ENCODE results near the gene CLCN4.

Gene CLCN4

GRCh38 chrX:10165580-10166247 is 8.9 kb downstream of the CLCN4 start:
- DNase-seq (ENCODE audit: insufficient read length, low spot score) (no peak), FAIRE-seq (no peak)

- DNase-seq (ENCODE audit: insufficient read length, low spot score) = no peak
- no peak for FAIRE-seq
Observed at GRCh38 chrX:10166248-10166716, 9.5 kb downstream of the CLCN4 start.

- FAIRE-seq = no peak
- DNase-seq (ENCODE audit: insufficient read length, low spot score) = no peak
Observed at GRCh38 chrX:10166731-10167151, 10.0 kb downstream of the CLCN4 start.

GRCh38 chrX:10167573-10167972 is 10.8 kb downstream of the CLCN4 start:
- no peak for FAIRE-seq
- DNase-seq (ENCODE audit: insufficient read length, low spot score) = no peak

GRCh38 chrX:10168226-10168625 is 11.5 kb downstream of the CLCN4 start:
- FAIRE-seq = no peak
- no peak for DNase-seq (ENCODE audit: insufficient read length, low spot score)

GRCh38 chrX:10169175-10169574 is 12.4 kb downstream of the CLCN4 start:
- no peak for DNase-seq (ENCODE audit: insufficient read length, low spot score)
- no peak for FAIRE-seq

GRCh38 chrX:10171249-10171648 is 14.5 kb downstream of the CLCN4 start:
- no peak for DNase-seq (ENCODE audit: insufficient read length, low spot score)
- FAIRE-seq = no peak

GRCh38 chrX:10172877-10173276 is 16.1 kb downstream of the CLCN4 start:
- FAIRE-seq = no peak
- no peak for DNase-seq (ENCODE audit: insufficient read length, low spot score)

- FAIRE-seq (no peak), DNase-seq (ENCODE audit: insufficient read length, low spot score) (peak; percentile 73)
Observed at GRCh38 chrX:10173331-10173900, 16.6 kb downstream of the CLCN4 start.

GRCh38 chrX:10174051-10174450 is 17.3 kb downstream of the CLCN4 start:
- DNase-seq (ENCODE audit: insufficient read length, low spot score) (no peak), FAIRE-seq (no peak)

GRCh38 chrX:10174810-10175209 is 18.0 kb downstream of the CLCN4 start:
- DNase-seq (ENCODE audit: insufficient read length, low spot score) (no peak), FAIRE-seq (no peak)

- no peak for FAIRE-seq
- no peak for DNase-seq (ENCODE audit: insufficient read length, low spot score)
Observed at GRCh38 chrX:10175319-10175871, 18.6 kb downstream of the CLCN4 start.

- DNase-seq (ENCODE audit: insufficient read length, low spot score) (no peak), FAIRE-seq (no peak)
Observed at GRCh38 chrX:10176121-10177003, 19.6 kb downstream of the CLCN4 start.

- FAIRE-seq = no peak
- no peak for DNase-seq (ENCODE audit: insufficient read length, low spot score)
Observed at GRCh38 chrX:10177004-10177396, 20.2 kb downstream of the CLCN4 start.

GRCh38 chrX:10177601-10178000 is 20.8 kb downstream of the CLCN4 start:
- DNase-seq (ENCODE audit: insufficient read length, low spot score) (no peak), FAIRE-seq (no peak)

- DNase-seq (ENCODE audit: insufficient read length, low spot score) (no peak), FAIRE-seq (no peak)
Observed at GRCh38 chrX:10178866-10179463, 22.2 kb downstream of the CLCN4 start.

GRCh38 chrX:10183760-10184159 is 27.0 kb downstream of the CLCN4 start:
- DNase-seq (ENCODE audit: insufficient read length, low spot score) (no peak), FAIRE-seq (no peak)

- FAIRE-seq (no peak), DNase-seq (ENCODE audit: insufficient read length, low spot score) (no peak)
Observed at GRCh38 chrX:10184411-10184810, 27.6 kb downstream of the CLCN4 start.

GRCh38 chrX:10186355-10186754 is 29.6 kb downstream of the CLCN4 start:
- no peak for DNase-seq (ENCODE audit: insufficient read length, low spot score)
- no peak for FAIRE-seq

GRCh38 chrX:10187421-10187820 is 30.6 kb downstream of the CLCN4 start:
- DNase-seq (ENCODE audit: insufficient read length, low spot score) = no peak
- FAIRE-seq = no peak
